Esophagus (tissue), 2 donors: ENCODE measurements around the gene MUC5AC. TPM values are rescaled to one million over a fixed set of nuclear protein-coding genes. Genes with fewer than 3 reads are reported as not detected.
"Not testable (repeated sequence)": the region's sequence is repeated elsewhere in the genome, so short reads cannot be mapped to it uniquely, and the experiment has no call there.

Experiments used
- H3K27ac ChIP-seq, 2 donors: one replicate each; pipeline ENCODE4 v1.5.1; 2013; ENCODE audit warnings: low read depth in 2 of 2, mild to moderate bottlenecking in 2 of 2, inconsistent platforms in 1 of 2, low read length in 1 of 2, moderate library complexity in 1 of 2
- H3K27me3 ChIP-seq, 2 donors: one replicate each; pipeline ENCODE4 v1.6.1; 2013; ENCODE audit warnings: low read length in 2 of 2, control low read depth in 1 of 2, mild to moderate bottlenecking in 1 of 2; ENCODE audit not compliant: insufficient read depth in 2 of 2, control insufficient read depth in 1 of 2
- H3K36me3 ChIP-seq, 2 donors: one replicate each; pipeline ENCODE4 v1.6.1; 2013; ENCODE audit warnings: low read length in 1 of 2; ENCODE audit not compliant: control insufficient read depth in 2 of 2, insufficient read depth in 2 of 2
- H3K4me1 ChIP-seq, 2 donors: one replicate each; pipeline ENCODE4 v1.6.1; 2013; ENCODE audit warnings: low read length in 1 of 2; ENCODE audit not compliant: control insufficient read depth in 2 of 2, insufficient read depth in 2 of 2
- H3K4me3 ChIP-seq, 2 donors: one replicate each; pipeline ENCODE4 v1.5.1; 2013; ENCODE audit warnings: low read length in 2 of 2, mild to moderate bottlenecking in 2 of 2, low read depth in 1 of 2, moderate library complexity in 1 of 2
- H3K9me3 ChIP-seq, 2 donors: one replicate each; pipeline ENCODE4 v1.6.1; 2013; ENCODE audit warnings: mild to moderate bottlenecking in 2 of 2, low read depth in 1 of 2, low read length in 1 of 2, moderate library complexity in 1 of 2; ENCODE audit not compliant: control insufficient read depth in 2 of 2, insufficient read depth in 1 of 2
- WGBS, 2 donors: extraction: QIAGEN DNeasy Blood & Tissue Kit; methylation state at CpG; one replicate each; pipeline ENCODE4 v1.1.7; 2013; 5-methylcytosine and 5-hydroxymethylcytosine counted together
- polyA plus RNA-seq, 2 donors: library from polyadenylated mRNA; stranded (reverse); fragments of 200-250 nt; gene quantifications; one replicate each; pipeline ENCODE4 v1.2.3, GENCODE V29; 2013
- donor health status: healthy with polysubstance abuse.
- donor health status: Bipolar disorder and iron deficiency.

The MUC5AC gene
- polyA plus RNA-seq, 2 donors: 0.01 to 0.08 TPM

DNA sequence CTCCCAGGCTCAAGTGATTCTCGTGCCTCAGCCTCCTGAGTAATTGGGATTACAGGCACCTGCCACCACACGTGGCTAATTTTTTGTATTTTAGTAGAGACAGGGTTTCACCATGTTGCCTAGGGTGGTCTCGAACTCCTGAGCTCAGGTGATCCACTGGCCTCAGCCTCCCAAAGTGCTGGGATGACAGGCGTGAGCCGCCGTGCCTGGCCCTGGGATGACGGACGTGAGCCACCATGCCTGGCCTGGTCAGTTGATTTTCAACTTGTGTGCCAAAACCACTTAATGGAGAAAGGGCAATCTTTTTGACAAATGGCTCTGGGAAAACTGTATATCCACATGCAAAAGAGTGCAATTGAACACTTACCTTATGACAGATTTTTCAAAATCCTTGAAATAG lies 58.1 kb downstream of the MUC5AC start:
- not testable (repeated sequence) for H3K27me3 ChIP-seq, H3K27ac ChIP-seq, H3K36me3 ChIP-seq, H3K4me3 ChIP-seq, H3K9me3 ChIP-seq, H3K4me1 ChIP-seq
- 77 to 79% methylated on average over 8 of the region's 8 CpGs for WGBS, 2 donors

DNA sequence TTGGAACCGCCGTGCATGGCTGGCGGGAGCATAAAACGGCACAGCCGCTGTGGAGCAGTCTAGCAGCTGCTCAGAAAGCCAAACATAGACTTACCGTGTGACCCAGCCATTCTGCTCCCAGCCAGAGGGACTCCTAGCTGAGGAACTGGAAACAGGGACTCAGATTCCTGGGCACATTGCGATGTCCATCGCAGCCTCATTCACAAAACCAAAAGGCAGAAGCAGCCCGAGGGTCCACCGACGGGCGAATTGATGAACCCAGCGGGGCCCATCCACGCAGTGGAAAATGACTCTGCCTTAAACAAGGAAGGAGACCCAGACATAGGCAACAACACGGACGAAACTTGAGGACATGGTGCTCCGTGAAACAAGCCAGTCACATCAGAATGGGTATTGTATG lies 59.4 kb downstream of the MUC5AC start:
- no peak overlapping the region for H3K4me3 ChIP-seq
- no peaks in the 10 kb centered on the region for H3K9me3 ChIP-seq
- H3K4me1 ChIP-seq: no peaks in the 10 kb centered on the region
- H3K27me3 ChIP-seq: no peaks in the 10 kb centered on the region
- no peak overlapping the region for H3K27ac ChIP-seq
- WGBS, 2 donors: 92% methylated on average over 17 of the region's 17 CpGs
- H3K36me3 ChIP-seq: no peaks in the 10 kb centered on the region

DNA sequence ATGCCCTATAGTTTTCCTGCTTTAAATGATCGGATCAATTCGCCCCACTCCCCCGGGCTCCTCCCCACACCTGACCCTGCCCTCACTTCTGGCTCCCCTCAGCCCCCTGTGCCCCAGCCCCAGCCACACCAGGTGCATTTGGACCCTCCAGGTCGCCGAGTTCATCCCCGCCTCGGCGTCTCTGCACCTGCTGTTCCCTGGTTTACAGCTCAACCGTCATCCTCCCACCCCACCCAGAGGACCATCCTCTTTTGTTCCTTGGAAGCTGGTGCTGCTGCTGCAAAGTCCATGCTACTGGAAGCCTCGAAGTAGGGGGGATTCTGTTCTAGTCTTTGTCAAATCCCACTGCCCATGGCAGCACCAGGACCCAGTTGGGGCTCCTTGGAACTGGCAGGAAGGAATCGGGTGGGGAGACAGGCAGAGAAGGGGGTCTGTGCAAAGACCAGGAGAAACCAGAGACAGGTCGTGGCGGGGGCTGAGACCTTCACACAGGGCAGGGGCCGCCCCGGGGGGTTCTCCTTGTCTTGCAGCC lies 60.6 kb downstream of the MUC5AC start:
- H3K27ac ChIP-seq: no peak overlapping the region
- H3K4me3 ChIP-seq: no peak overlapping the region
- 70% methylated on average over 15 of the region's 15 CpGs for WGBS, 2 donors
- no peaks in the 10 kb centered on the region for H3K4me1 ChIP-seq
- no peaks in the 10 kb centered on the region for H3K27me3 ChIP-seq
- H3K36me3 ChIP-seq: no peaks in the 10 kb centered on the region
- H3K9me3 ChIP-seq: no peaks in the 10 kb centered on the region

DNA sequence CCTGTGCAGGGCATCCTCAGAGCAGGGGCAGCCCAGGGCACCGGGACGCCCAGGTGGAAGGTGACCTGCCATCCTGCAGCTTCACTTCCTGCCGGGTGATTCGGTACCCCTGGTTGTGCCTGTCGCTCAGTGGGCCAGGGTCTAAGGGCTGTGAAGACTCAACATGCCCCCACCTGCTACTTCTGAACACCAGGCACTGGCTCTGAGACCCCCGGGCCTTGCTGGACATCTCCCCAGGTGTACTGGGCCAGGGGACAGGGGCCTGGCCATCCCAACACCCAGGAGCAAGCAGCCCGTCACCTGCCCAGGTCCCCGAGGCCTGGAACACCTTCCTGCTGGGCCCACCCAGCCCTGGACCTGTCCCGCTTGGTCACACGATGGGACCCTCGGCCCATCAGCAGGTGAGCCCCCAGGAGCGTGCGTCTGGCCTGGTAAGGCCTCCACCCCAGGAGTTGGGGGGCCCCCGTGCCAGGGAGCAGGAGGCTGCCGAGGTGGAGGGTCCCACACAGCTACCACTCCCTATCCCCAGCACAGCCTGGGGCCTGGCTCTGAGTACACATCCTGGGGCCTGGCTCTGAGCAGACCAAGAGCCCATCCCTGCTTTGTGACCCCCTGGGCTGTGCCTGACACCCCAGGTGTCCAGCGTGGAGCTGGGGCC lies 61.2 kb downstream of the MUC5AC start:
- H3K27me3 ChIP-seq: no peaks in the 10 kb centered on the region
- 86 to 87% methylated on average over 16 of the region's 16 CpGs for WGBS, 2 donors
- no peaks in the 10 kb centered on the region for H3K9me3 ChIP-seq
- no peaks in the 10 kb centered on the region for H3K4me1 ChIP-seq
- no peak overlapping the region for H3K4me3 ChIP-seq
- no peak overlapping the region for H3K27ac ChIP-seq
- no peaks in the 10 kb centered on the region for H3K36me3 ChIP-seq

DNA sequence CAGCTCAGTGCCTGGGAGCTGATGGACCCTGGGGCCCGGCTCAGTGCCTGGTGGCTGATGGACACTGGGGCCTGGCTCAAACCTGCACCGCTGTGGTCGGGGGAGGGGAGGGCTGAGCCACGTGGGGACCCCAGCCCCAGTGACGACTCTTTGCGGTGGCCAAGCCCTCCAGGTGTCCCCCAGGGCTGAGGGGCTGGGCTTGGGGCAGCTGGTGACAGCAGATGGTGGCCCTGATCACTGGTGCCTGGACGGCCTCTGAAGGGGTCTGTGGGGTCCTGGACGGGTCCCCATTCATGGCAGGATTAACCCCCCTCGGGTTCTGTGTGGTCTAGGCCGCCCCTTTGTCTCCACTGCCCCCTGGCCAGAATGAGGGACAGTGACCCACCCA lies 61.7 kb downstream of the MUC5AC start:
- Histone ChIP-seq H3K4me1 (no peaks in the 10 kb centered on the region), H3K4me3 (no peak overlapping the region), H3K27ac (no peak overlapping the region), H3K27me3 (no peaks in the 10 kb centered on the region), H3K36me3 (no peaks in the 10 kb centered on the region), H3K9me3 (no peaks in the 10 kb centered on the region)
- 51 to 55% methylated on average over 10 of the region's 10 CpGs for WGBS, 2 donors

DNA sequence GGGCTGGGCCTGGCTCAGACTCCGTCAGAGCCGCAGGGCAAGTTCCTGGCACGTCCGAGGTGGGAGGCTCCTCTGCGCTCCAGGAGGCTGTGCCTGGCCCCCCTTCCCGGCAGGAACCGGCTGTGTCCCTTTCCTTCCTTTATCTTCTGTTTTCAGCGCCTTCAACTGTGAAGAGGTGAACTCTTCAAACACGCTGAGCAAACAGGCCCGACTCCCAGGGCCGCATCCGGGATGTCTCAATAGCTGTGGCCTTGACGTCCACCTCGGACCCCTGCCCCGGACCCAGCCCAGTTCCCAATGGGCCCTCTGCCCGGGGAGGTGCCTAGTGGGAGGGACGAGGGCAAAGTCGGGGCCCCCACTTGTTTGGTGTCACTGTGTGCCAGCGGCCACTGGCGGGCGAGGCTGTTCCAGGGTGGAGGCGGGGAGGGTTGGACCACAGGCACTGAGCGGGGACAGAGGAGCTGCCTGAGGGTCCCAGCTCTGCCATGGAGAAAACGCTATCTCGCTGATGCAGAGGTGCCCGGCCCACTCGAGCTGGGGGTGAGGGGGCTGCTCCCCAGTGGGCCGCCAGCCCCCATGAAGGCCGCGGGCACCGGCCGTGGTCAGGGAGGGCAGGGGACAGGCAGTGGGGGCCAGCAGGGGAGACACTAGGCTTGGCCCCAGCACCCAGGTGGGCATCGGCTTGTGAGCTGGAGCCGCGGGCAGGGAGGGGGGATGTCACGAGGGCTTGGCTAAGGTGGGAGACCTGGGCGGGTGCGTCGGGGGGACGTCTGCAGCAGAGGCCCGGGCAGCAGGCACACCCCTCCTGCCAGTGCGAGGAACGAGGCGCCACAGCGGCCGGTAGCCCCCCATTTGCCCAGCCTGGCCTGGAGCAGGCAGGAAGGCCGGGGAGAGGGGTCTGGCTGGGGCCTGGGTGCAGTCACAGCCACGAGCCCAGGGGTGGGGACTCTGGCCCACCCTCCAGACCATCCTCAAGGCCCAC lies 62.4 kb downstream of the MUC5AC start:
- WGBS, 2 donors: 47 to 52% methylated on average over 48 of the region's 48 CpGs
- Histone ChIP-seq H3K27ac (no peak overlapping the region), H3K27me3 (no peaks in the 10 kb centered on the region), H3K36me3 (no peaks in the 10 kb centered on the region), H3K4me3 (no peak overlapping the region), H3K4me1 (no peaks in the 10 kb centered on the region), H3K9me3 (no peaks in the 10 kb centered on the region)

DNA sequence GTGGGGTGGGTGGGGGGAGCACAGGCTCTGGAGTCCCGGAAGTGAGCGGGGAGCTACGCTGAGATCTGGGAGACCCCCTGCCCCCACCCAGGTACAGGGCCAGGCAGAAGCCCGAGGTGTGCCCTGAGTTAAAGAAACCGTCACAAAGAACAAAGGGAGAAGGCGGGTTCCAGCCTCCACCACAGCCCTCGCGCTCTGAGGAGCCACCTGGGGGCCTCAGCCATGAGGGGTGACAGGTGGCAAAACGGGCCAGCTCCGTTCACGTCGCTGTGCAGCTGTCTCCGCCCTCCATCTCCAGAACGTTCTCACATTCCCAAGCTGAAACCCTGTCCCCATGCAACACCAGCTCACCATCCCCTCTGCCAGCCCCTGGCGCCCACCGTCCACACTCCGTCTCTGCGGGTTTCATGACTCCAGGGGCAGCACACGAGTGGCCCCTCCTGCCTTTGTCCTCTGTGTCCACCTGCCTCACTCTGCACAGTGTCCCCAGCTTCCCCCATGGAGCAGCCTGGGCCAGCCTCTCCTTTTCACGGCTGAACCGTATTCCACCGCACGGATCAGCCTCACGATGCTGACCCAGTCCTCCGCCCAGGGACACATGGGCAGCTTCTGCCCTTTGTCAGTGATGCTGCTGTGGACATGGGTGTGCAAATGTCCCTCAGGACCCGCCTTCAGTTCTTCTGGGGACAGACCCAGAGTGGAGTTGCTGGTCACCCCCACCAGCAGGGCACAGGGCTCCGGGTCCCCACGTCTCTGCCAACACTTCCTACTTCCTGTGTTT lies 63.4 kb downstream of the MUC5AC start:
- Histone ChIP-seq H3K4me1 (no peaks in the 10 kb centered on the region), H3K36me3 (no peaks in the 10 kb centered on the region), H3K4me3 (no peak overlapping the region), H3K27me3 (no peaks in the 10 kb centered on the region), H3K27ac (no peak overlapping the region), H3K9me3 (no peaks in the 10 kb centered on the region)
- 50 to 56% methylated on average over 28 of the region's 28 CpGs for WGBS, 2 donors

DNA sequence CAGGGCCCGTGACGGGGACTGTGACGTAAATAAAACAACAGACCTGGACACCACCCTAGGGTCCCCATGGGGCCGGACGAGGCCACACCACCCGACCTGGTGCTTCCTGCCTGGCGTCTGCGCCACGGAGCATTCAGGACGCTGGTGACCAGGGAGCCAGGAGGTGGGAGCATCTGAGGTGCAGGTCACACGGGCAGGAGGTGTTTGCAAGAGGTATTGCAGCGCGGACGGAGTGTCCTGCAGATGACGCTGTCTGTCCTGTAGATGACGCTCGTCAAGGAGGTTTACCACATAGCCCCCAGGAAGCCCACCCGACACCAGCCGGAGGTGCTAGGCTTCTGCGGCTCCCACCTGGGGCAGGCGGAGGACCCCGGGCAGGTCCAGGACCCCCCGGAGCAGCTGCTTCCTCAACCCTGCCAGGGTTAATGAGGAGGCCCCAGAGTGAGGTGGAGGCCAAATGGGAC lies 64.1 kb downstream of the MUC5AC start:
- WGBS, 2 donors: 82 to 88% methylated on average over 23 of the region's 23 CpGs

More for the DNA sequence above, 64.1 kb downstream of the MUC5AC start:
- Histone ChIP-seq H3K4me1 (no peaks in the 10 kb centered on the region), H3K27ac (no peak overlapping the region), H3K27me3 (no peaks in the 10 kb centered on the region), H3K36me3 (no peaks in the 10 kb centered on the region), H3K4me3 (no peak overlapping the region), H3K9me3 (no peaks in the 10 kb centered on the region)
